Activated CD4-positive, alpha-beta T cell treated with anti-CD3 and anti-CD28 coated beads for 4 hours (primary cell): Measurements from ENCODE around the gene FEM1B.

Experiments used
- DNase-seq, 2 donors: peaks; one replicate each; pipeline ENCODE4 v3.0.0-alpha.2; 2020

Gene FEM1B

DNA sequence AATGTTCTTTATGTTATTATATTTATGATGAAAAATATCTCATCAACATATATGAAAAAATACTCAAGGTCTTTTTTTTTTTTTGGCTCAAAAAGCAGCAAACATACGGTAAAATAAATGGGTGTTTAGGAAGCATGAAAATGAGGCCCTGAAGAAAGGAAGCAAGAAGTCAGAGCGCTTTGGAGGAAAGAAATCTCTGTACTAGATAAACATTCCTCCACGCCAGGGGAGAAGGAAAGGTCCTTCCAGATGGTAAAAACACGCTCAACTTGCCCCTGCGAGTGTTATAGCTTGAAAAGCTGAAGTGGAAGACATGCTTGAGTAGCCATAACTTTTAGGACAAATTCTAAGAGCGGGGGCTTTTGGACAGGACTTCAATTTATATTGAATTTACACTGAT is 52.9 kb downstream of the FEM1B start:
- no peak for DNase-seq

DNA sequence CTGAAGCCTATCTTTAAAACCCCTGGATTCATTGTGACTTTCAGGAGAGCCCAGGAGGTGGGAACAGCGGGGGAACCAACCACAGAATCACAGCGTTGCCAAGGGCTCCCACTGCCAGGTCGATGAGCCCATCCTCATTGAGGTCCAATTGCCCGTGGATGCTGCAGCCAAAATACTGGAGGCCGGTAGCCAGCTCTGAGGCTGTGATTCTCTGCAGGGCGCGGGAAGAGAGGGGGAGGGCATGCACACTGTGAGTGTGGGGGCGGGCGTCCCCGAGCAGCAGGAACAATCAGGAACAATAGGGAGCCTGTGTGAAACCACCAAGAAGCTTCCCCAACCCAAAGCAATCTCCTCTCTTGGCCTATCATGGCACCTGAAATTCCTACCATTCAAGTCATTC is 53.4 kb downstream of the FEM1B start:
- no peak for DNase-seq

DNA sequence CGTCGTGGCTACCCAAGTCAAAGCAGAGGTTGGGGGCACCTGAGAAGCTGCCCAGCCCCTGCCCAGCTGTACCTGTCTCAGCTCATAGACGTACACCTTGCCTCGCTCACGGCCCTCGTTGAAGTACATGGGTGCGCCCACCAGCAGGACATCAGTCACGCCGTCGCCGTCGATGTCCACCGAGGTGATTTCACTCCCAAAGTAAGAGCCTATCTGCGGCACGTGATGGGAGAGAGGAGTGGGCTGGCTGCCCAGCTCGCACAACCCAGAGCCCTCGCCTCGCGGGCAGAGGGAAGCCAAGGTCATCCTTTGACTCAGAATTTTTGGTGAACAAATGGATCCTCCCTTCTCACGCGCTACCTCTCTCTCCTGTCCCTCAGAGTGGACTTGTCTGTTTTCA is 54.7 kb downstream of the FEM1B start:
- DNase-seq, result no peak

DNA sequence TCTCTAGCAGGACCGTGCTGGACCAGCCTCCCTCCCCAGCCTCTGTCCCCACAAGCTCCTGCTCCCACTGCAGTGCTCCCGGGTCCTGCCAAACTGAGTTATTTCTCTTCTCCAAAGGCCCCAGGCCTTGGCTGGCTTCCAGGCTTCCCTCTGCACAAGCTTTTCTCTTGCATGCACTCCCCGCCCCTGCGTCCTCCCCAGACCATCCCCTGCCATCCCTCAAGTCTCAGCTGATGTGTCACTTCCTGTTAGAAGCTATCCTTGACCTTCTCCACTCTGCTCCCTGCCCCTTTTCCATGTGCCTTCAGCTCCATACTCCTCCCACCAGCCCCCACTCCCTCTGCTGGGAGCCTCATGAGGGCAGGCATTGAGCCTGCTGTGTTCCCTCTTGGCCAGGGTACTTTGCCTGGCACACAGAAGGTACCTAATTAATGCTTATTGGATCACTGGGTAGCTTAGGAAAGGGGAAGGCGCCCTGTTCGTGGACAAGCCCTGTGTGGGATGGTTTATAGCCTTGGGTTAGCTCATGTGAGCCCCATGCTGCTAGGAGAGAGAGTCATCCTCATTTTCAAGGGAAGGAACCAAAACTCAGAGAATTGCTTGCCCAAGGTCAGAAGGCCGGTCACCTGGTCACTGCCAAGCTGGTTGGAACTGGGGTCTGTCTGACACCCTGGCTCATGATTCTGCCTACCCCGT is 56.4 kb downstream of the FEM1B start:
- no peak for DNase-seq

DNA sequence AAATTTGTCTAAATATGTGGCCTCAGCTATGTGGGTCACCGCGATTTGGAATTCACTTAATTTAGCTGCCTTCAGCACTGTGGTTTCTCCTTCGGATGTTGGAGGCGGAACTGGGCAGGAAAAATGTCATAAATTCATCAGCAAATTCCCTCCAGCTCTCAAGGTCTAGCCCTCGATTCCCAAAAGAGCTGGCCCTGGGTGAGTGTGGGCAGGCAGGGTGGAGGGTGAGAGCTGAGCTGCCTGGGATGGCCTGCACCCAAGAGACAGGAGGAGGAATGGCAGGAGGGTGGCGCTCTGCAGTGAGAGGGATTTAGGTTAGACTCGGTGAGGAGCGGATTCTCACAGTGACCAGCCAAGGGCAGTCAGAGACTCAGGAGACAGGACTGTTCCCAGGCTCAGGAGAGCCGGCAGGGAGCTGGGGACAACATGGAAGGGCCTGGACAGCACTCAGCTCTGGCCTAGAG is 57.1 kb downstream of the FEM1B start:
- DNase-seq, result no peak

DNA sequence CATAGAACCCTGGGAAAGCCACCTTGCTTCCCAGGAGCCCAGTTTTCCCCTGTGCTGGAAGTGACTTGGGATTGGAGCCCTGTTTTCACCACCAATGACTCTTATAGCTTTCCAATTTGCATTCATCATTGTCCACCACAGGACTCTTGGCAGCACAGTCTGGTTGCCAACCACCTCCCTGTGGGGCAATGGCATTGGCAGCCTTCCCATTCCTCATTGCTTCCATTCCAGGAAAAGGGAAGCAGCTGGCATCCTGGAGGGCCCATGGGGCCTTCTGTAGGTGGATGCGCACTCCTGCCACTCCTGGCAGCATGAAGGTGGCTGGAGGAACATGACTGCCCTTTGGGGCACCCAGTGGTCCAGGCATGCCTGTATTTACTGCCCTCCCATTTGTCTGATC is 57.7 kb downstream of the FEM1B start:
- no peak for DNase-seq

DNA sequence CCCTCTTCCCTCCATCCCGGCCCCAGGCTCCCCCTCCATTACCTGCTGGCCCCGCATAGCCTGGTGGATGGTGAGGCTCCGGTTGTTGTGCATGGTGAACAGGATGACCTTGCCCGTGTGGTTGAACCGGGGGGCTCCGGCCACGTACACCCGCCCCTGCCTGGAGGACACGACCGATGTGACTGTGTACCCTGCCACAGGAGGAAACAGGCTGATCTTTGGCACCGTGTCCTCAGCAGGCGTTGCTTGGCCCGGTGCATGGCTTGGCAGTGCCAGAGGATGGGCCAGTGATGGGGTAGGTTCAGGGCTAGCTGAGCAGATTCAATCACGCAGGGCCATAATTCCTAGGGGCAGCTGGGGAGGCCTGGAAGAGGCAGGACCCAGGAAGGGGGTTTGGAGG is 58.1 kb downstream of the FEM1B start:
- no peak for DNase-seq

DNA sequence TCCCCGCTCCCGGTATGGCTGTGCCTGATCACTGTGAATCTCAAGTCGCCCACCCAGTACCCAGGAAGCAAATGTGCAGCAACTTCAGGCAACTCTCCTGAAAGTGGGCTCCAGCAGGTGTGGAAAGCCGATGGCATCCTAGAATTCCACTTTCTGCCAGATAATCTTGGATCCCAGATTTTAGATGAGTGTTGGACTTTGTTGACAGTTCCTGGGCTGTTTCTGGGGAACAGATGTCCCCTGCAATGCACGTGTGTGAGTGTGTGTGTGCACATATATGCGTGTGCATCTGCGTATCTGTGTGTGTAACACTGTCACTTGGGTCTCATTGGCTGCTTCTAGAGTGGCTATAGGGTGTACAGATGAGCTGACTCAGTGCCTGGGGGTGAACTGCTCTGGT is 59.0 kb downstream of the FEM1B start:
- no peak for DNase-seq

DNA sequence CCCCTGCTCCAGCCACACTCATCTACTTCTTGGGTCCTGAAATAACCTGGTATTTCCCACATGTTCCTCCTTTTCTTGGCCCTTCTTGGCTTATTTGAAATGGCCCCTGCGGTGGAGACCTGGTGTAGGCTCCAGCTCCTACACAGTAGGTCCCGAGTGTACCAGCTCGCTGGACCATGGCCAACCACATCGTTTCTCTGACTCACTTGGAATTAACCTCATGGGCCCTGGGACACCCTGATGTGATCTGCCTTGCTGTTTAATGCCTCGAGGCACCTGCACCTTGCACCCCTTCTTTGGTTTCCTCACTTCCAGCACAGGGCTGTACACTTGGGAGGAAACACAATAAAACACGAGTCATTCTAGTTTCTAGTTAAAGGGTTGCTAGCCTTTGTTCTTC is 60.3 kb downstream of the FEM1B start:
- DNase-seq, result no peak

DNA sequence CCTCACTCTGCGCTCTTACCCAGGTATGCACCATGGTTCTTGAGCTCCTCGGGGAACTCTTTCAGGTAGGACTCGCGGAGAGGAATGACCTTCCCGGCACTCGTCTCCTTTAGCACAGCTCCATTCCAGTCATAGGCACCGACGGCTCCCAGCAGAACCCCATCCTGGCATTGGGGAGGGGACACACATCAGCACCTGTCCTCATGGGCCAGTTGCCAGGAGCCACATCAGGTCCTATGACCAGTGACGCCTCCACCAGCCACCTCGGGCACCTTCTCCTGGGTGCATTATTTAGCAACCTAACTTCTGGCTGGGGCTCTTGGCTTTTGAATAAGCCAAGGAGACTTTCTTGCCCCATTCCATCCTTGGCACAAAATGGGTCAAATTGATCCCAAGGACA is 61.9 kb downstream of the FEM1B start:
- no peak for DNase-seq

DNA sequence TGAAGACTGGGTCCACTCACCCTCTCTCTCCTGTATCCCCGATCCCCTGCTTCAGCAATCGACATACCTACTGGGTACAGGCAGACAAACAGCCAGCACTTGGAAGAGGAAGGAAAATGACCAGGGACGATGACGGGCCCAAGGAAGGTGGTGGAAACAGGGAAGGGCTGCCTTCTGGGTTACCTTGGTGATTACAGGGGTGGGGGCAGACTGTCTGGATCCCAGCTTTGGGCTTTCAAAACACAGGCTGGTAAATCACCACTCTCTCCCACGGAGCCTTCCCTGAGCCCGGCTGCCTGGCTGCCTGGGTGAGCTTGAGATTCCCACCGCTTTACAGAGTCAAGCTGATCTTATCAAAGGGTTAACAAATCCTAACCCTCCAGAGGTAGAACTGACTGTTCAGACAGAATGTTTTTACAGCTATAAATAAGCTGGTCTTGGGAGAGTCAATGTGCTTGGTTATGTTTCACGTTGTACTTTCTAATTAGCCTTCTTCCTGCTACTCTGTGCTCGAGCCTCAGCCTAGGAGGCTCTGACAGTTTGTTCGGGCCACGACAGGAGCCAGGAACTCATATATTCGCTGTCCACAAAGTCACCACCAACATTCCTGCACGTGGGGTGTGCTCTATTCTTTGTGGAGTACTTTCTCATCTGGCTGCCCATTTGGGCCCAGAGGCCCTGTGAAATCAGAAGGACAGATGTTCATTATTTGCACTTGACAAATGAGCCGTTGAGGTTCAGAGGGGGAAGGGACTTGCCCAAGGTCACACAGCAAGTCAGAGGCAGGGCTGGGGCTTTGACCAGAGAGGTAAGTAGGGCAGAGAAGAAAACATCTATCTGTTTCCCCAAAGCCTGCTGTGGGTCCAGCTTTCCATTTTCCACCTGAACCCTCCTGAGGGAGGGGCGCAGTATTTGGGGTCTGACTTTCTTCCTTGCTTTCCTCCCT is 63.5 kb downstream of the FEM1B start:
- no peak for DNase-seq

DNA sequence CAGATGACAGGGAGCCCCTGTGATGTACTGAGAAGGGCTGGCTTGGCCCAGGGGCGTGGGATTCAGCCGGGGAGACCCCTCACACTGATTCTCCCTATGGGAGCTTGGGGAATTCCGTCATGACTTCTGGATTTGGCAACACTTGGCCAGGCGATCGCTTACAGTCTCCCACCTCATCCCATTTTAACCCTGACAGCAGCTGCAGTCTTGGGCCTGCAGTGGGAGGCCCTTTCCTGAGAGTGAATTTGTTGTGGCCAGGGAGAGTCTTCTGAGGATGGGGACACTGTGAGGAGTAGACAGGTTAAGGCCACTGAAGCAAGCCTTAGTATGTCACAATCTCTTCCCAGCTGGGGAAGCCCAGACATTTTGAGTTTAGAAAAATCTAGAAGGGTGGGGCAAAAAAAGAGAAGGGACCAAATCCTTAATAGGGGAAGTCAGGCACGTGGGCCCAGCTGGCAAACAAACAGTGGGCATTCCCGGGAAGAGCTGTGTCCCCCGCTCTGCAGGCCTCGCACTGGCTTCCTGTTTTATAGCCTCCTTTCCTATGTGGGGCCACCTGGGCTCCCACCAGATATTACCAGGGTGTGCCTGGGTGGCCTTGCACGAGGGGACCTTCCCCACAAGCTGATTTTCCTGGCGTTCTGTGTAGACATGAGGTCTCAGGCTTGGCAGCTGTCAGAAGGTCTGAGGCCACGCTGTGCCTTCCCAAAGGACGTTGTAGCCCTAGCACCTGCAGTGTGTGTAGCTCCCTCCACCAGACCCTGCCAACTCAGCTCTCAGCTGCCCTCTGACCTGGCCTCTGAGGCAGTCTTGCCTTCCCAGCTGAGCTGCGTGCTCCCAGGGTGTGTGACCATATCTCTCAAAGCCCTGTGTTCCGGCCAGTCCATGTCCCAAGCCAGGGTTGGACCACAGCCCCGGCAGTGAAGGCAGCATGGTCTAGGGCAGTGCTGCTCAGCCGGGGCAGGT is 64.5 kb downstream of the FEM1B start:
- DNase-seq, result no peak

DNA sequence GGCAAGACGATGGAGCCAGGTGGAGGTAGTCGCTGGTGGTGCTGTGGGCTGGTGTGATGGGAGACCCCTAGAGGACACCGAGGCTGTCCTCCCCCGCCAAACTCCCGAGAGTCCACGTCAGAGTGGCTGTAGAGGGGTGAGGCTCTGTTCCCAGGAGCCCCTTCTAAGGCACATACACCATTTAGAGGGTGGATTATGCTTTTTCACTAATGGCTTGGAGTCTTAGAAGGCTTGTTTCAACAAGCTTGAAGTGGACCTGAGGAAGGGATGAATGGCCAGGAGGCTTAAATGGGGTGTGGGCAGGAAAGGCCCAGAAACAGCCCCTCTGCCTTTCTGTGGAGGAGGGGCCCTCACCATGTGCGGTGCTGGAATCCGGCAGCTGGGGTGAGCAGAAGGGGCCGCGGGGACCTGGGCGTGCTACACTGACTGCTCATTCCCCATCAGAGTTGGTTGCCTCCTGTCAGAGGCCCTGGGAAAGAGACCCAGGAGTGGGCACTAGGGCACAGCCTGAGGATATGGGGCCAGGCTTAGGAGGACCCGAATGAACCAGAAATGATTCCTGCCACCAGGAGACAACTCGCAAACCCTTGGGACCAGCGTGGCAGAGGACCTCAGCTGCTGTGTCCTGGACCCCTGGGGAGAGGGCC is 66.2 kb downstream of the FEM1B start:
- no peak for DNase-seq

DNA sequence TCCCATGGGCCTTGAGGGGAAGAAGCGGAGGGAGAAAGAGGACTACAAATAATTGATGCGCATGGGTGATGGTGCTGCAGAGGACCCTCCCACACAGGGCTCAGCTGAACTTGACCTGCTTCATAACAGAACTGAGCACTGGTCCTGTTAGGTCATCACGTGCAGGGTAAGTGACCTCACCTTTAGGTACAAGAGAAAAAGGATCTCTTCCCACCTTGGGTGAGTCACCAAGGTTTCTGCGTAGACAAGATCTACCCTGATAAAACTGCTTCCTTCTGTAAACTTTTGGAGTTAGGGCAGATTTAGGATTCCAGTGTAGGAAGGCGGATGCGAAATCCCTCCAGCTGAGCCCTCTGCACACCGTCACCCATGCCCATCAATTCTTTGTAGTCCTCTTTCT is 67.1 kb downstream of the FEM1B start:
- no peak for DNase-seq
